Inflammatory macrophage treated with lipopolysaccharide for 1 hour (primary cell): ENCODE data around the gene WDR35.

ENCODE experiments used
- DNase-seq, 2 donors: peaks; one replicate each; pipeline ENCODE4 v3.0.0-alpha.2; 2020 to 2022

Gene WDR35

GRCh38 chr2:19989667-19990415 lies at the start of gene WDR35:
TSS of gene WDR35 (minus strand) at chr2:19990105. CDS start at chr2:19990015, 90 bp downstream.
- DNase-seq: peak; percentile 83 to 93

GRCh38 chr2:20037660-20038059 lies 47.8 kb upstream of the WDR35 start:
- no peak for DNase-seq

GRCh38 chr2:20035955-20036666 lies 46.2 kb upstream of the WDR35 start:
- DNase-seq: no peak

- no peak for DNase-seq
These were observed 44.9 kb upstream of the WDR35 start for GRCh38 chr2:20034821-20035220.

- no peak for DNase-seq
These were observed 44.3 kb upstream of the WDR35 start for GRCh38 chr2:20034218-20034617.

- DNase-seq: no peak
These were observed 43.4 kb upstream of the WDR35 start for GRCh38 chr2:20033322-20033721.

- no peak for DNase-seq
These were observed 40.3 kb upstream of the WDR35 start for GRCh38 chr2:20030224-20030623.

- DNase-seq: no peak
These were observed 38.0 kb upstream of the WDR35 start for GRCh38 chr2:20027705-20028434.

- DNase-seq: no peak
These were observed 37.4 kb upstream of the WDR35 start for GRCh38 chr2:20027260-20027677.

GRCh38 chr2:20025065-20025786 lies 35.3 kb upstream of the WDR35 start:
- no peak for DNase-seq

GRCh38 chr2:20023688-20024087 lies 33.8 kb upstream of the WDR35 start:
- DNase-seq: peak; percentile 39 to 50

GRCh38 chr2:20021405-20022009 lies 31.6 kb upstream of the WDR35 start:
- DNase-seq: peak; percentile 10 to 44

- no peak for DNase-seq
These were observed 29.8 kb upstream of the WDR35 start for GRCh38 chr2:20019747-20020146.

- DNase-seq: no peak
These were observed 28.8 kb upstream of the WDR35 start for GRCh38 chr2:20018601-20019152.

GRCh38 chr2:20016346-20016745 lies 26.4 kb upstream of the WDR35 start:
- no peak for DNase-seq

- DNase-seq: peak; percentile 19 to 46
These were observed 25.7 kb upstream of the WDR35 start for GRCh38 chr2:20015482-20016083.

GRCh38 chr2:20013126-20013849 lies 23.4 kb upstream of the WDR35 start:
- DNase-seq: no peak

GRCh38 chr2:20012282-20013125 lies 22.6 kb upstream of the WDR35 start, which contains the start of gene MATN3:
TSS of gene MATN3 (minus strand) at chr2:20012668. CDS start at chr2:20012631, 37 bp downstream.
- no peak for DNase-seq

- DNase-seq: no peak
These were observed 22.1 kb upstream of the WDR35 start for GRCh38 chr2:20012032-20012281.
